NCI-H82 treated with DMSO at 0.1 percent for 48 hours (cell line): ENCODE data around the gene RPAP2.

ENCODE experiments used
- DNase-seq: peaks from one replicate; lab custom pipeline; 2025; ENCODE audit not compliant: unreplicated experiment; lab: John Stamatoyannopoulos, UW

Gene RPAP2

GRCh38 chr1:92445865-92446264 is 147.0 kb downstream of the RPAP2 start:
- DNase-seq, result no peak

GRCh38 chr1:92446546-92446945 is 147.7 kb downstream of the RPAP2 start:
- no peak for DNase-seq

GRCh38 chr1:92447033-92447681 is 148.3 kb downstream of the RPAP2 start:
- DNase-seq, result no peak

GRCh38 chr1:92447976-92448375 is 149.1 kb downstream of the RPAP2 start:
- no peak for DNase-seq
